Measurements from ENCODE around the gene TES.

Gene TES

DNA sequence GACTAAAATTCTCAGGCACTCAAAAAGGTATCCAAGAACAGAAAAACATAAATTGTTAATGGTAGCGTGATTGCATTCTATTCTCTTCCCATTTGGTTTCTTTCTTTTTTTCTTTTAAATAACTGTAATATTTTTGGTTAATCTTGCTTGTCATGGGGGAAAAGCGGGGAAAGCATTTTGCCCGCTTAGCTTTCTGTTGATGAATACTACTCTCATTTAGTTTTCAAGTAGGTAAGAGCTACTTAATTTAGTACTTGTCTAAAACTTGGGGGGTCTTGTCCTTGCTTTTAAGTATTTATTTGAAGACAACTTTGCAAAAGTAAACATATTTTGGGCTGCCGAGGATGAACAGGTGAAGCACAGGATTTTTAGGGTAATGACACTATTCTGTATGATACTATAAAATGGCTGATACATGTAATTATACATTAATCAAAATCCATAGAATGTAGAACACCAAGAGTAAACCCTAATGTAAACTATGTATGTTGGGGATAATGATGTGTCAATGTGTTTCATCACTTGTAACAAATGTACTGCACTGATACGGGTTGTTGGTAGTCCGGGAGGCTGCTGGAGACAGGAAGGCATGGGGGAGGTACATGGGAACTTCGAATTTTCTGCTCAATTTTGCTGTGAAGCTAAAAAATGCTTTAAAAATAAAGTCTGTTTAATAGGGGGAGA, 1.7 kb downstream of the TES start:
- H3K36me3 ChIP-seq (replicated peaks in 1 of 2; ENCODE audit: control insufficient read depth in 2 of 2, insufficient read depth in 2 of 2, low read length in 2 of 2) = no peaks in the 10 kb centered on the region
- peak overlapping the region; percentile 99 for H2AFZ ChIP-seq (ENCODE audit: low read length)
- no peaks in the 10 kb centered on the region for H3K79me1 ChIP-seq (ENCODE audit: low read depth, low read length)
- H3K4ac ChIP-seq (ENCODE audit: low read length) = no peak overlapping the region
- H3K4me3 ChIP-seq (ENCODE audit: low read length in 2 of 2) = peak overlapping the region in 1 of 2 donors; percentile 76
- no peak overlapping the region for H2AK5ac ChIP-seq (ENCODE audit: low read depth, low read length)
- no peak overlapping the region for H2BK15ac ChIP-seq (ENCODE audit: low read length)
- peaks cover 0 to 22% (median 12%) of the 10 kb centered on the region in 3 experiments for H3K27me3 ChIP-seq (ENCODE audit: control insufficient read depth in 3 of 3, insufficient read depth in 3 of 3, low read depth in 1 of 3, low read length in 3 of 3)
- no peak overlapping the region for H3K9ac ChIP-seq (ENCODE audit: low read depth, low read length, poor library complexity)
- H2BK5ac ChIP-seq (ENCODE audit: low read length) = no peak overlapping the region
- no peak overlapping the region for H3K18ac ChIP-seq (ENCODE audit: low read length)
- peaks cover 0 to 3% of the 10 kb centered on the region in 2 donors for H3K4me1 ChIP-seq (ENCODE audit: control insufficient read depth in 2 of 2, insufficient read depth in 1 of 2, low read depth in 1 of 2, low read length in 2 of 2)
- no peak overlapping the region for H2BK12ac ChIP-seq (ENCODE audit: low read length)
- DNase-seq (ENCODE audit: low spot score) = no peak
- H2BK120ac ChIP-seq (ENCODE audit: low read depth, low read length) = no peak overlapping the region
- no peak overlapping the region for H3K27ac ChIP-seq (replicated peaks; ENCODE audit: low read length)
- no peaks in the 10 kb centered on the region for H3K9me3 ChIP-seq (replicated peaks in 1 of 2; ENCODE audit: control insufficient read depth in 2 of 2, insufficient read depth in 1 of 2, low read depth in 1 of 2, low read length in 2 of 2)
- H3K23ac ChIP-seq (ENCODE audit: low read depth, low read length, poor library complexity) = no peak overlapping the region
- no peak overlapping the region for H4K8ac ChIP-seq (ENCODE audit: low read depth, low read length)
- H3K14ac ChIP-seq (ENCODE audit: low read length) = no peak overlapping the region
- no CpG with 5 or more reads among the region's 7 CpGs for WGBS, 2 donors (ENCODE audit: extremely low coverage in 2 of 2, insufficient read length in 2 of 2, insufficient replicate concordance in 1 of 2)
- no peak overlapping the region for H3K4me2 ChIP-seq (ENCODE audit: insufficient read depth, low read length, poor library complexity, severe bottlenecking)
- H4K91ac ChIP-seq (ENCODE audit: low read depth, low read length, poor library complexity) = no peak overlapping the region

DNA sequence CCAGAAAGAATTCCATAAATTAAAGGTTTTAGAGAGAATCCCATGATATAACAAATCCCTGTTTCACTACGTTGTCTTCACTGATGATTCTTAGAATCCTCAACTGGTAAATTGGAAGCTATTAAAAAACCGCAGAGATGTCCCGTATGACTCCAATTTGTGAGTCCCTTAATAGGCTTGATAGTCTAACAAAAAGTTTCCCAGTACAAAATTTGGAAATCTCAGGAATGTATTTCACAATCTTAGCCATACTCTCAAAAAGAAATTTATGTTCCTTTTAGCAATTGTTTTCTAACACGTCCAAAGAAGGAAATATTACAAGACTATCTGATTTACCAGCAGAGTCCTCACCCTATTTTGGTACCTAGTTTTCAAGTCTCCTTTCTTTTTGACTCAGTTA, 2.5 kb downstream of the TES start:
- Histone ChIP-seq H2AK5ac (ENCODE audit: low read depth, low read length) (no peak overlapping the region), H2BK12ac (ENCODE audit: low read length) (no peak overlapping the region), H3K79me1 (ENCODE audit: low read depth, low read length) (no peaks in the 10 kb centered on the region), H3K27ac (replicated peaks; ENCODE audit: low read length) (no peak overlapping the region), H3K4me1 (ENCODE audit: control insufficient read depth in 2 of 2, insufficient read depth in 1 of 2, low read depth in 1 of 2, low read length in 2 of 2) (peaks cover 0 to 3% of the 10 kb centered on the region in 2 donors), H4K91ac (ENCODE audit: low read depth, low read length, poor library complexity) (no peak overlapping the region), H2BK120ac (ENCODE audit: low read depth, low read length) (no peak overlapping the region), H3K27me3 (ENCODE audit: control insufficient read depth in 3 of 3, insufficient read depth in 3 of 3, low read depth in 1 of 3, low read length in 3 of 3) (peaks cover 0 to 15% (median 12%) of the 10 kb centered on the region in 3 experiments), H4K8ac (ENCODE audit: low read depth, low read length) (no peak overlapping the region), H3K14ac (ENCODE audit: low read length) (no peak overlapping the region), H3K9ac (ENCODE audit: low read depth, low read length, poor library complexity) (no peak overlapping the region), H3K23ac (ENCODE audit: low read depth, low read length, poor library complexity) (no peak overlapping the region), H2BK5ac (ENCODE audit: low read length) (no peak overlapping the region), H2BK15ac (ENCODE audit: low read length) (no peak overlapping the region), H3K4ac (ENCODE audit: low read length) (no peak overlapping the region), H3K36me3 (replicated peaks in 1 of 2; ENCODE audit: control insufficient read depth in 2 of 2, insufficient read depth in 2 of 2, low read length in 2 of 2) (no peaks in the 10 kb centered on the region), H2AFZ (ENCODE audit: low read length) (no peak overlapping the region), H3K9me3 (replicated peaks in 1 of 2; ENCODE audit: control insufficient read depth in 2 of 2, insufficient read depth in 1 of 2, low read depth in 1 of 2, low read length in 2 of 2) (no peaks in the 10 kb centered on the region), H3K18ac (ENCODE audit: low read length) (no peak overlapping the region), H3K4me3 (ENCODE audit: low read length in 2 of 2) (no peak overlapping the region), H3K4me2 (ENCODE audit: insufficient read depth, low read length, poor library complexity, severe bottlenecking) (no peak overlapping the region)
- DNase-seq (ENCODE audit: low spot score) = no peak
- WGBS, 2 donors (ENCODE audit: extremely low coverage in 2 of 2, insufficient read length in 2 of 2, insufficient replicate concordance in 1 of 2) = no CpG with 5 or more reads among the region's 4 CpGs

DNA sequence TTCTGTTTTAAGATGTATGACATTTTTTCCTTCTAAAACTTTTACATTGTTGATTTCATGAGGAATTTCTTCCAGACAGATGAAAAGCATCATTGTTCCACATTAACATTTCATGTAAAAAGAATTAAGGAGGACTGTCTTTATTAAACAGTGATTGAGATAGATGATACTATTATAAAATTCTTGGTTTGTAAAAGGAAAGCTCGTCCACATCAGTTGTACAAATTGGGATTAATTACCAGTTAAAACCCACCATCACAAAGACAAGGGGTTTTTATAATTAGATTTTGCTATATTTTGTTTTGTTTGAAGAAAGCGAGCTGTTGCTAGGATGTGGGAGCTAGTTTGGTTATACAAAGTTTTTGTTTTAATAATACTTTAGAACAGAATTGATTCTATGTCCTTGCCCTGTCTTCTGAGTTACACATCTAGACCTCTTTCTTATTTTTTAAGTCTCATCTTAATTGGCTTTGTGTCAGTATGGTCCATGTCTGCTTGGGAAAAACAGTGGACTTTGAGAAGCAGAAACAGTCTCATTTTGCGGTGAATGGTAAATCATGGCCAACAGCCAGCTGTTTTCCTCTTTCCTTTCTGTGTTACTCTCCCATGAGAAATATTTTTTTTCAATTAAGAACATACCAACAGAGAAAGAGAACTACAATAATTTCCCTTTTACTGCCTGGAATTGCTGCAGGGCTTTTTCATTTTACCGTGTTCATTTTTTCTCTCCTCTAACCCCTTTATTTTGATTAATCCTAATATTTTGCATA, 3.2 kb downstream of the TES start:
- peaks cover 0 to 3% of the 10 kb centered on the region in 2 donors for H3K4me1 ChIP-seq (ENCODE audit: control insufficient read depth in 2 of 2, insufficient read depth in 1 of 2, low read depth in 1 of 2, low read length in 2 of 2)
- peaks cover 0 to 14% (median 8%) of the 10 kb centered on the region in 3 experiments for H3K27me3 ChIP-seq (ENCODE audit: control insufficient read depth in 3 of 3, insufficient read depth in 3 of 3, low read depth in 1 of 3, low read length in 3 of 3)
- no peak for DNase-seq (ENCODE audit: low spot score)
- no peak overlapping the region for H4K91ac ChIP-seq (ENCODE audit: low read depth, low read length, poor library complexity)
- no peak overlapping the region for H3K9ac ChIP-seq (ENCODE audit: low read depth, low read length, poor library complexity)
- H3K18ac ChIP-seq (ENCODE audit: low read length) = no peak overlapping the region
- no peaks in the 10 kb centered on the region for H3K9me3 ChIP-seq (replicated peaks in 1 of 2; ENCODE audit: control insufficient read depth in 2 of 2, insufficient read depth in 1 of 2, low read depth in 1 of 2, low read length in 2 of 2)
- no peak overlapping the region for H3K4me3 ChIP-seq (ENCODE audit: low read length in 2 of 2)
- H3K36me3 ChIP-seq (replicated peaks in 1 of 2; ENCODE audit: control insufficient read depth in 2 of 2, insufficient read depth in 2 of 2, low read length in 2 of 2) = no peaks in the 10 kb centered on the region
- H3K27ac ChIP-seq (replicated peaks; ENCODE audit: low read length) = no peak overlapping the region
- no peaks in the 10 kb centered on the region for H3K79me1 ChIP-seq (ENCODE audit: low read depth, low read length)
- no CpG with 5 or more reads among the region's 4 CpGs for WGBS, 2 donors (ENCODE audit: extremely low coverage in 2 of 2, insufficient read length in 2 of 2, insufficient replicate concordance in 1 of 2)
- no peak overlapping the region for H2BK120ac ChIP-seq (ENCODE audit: low read depth, low read length)
- no peak overlapping the region for H2AFZ ChIP-seq (ENCODE audit: low read length)
- H3K4ac ChIP-seq (ENCODE audit: low read length) = no peak overlapping the region
- no peak overlapping the region for H3K4me2 ChIP-seq (ENCODE audit: insufficient read depth, low read length, poor library complexity, severe bottlenecking)
- no peak overlapping the region for H2BK12ac ChIP-seq (ENCODE audit: low read length)
- no peak overlapping the region for H2AK5ac ChIP-seq (ENCODE audit: low read depth, low read length)
- H3K23ac ChIP-seq (ENCODE audit: low read depth, low read length, poor library complexity) = no peak overlapping the region
- H2BK15ac ChIP-seq (ENCODE audit: low read length) = no peak overlapping the region
- H4K8ac ChIP-seq (ENCODE audit: low read depth, low read length) = no peak overlapping the region
- no peak overlapping the region for H3K14ac ChIP-seq (ENCODE audit: low read length)
- H2BK5ac ChIP-seq (ENCODE audit: low read length) = no peak overlapping the region

DNA sequence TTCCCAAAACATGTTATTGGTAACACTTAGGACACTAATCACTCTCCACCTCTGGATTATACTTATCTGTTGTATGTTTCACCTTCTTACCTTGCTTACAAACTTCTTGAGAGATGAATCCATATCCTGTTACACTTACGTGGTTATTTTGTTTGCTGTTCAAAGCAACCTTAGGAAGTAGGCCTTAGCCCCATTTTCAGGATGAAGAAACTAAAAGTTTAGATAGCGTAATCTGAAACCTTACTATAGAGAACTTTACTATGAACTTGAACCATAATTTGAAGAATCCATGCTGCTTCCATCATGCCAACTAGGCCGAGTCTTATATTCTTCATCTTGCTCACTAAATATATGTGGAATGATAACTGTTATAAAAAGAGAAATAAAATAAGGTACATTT, 4.6 kb downstream of the TES start:
- no peak overlapping the region for H2BK15ac ChIP-seq (ENCODE audit: low read length)
- no peak overlapping the region for H4K8ac ChIP-seq (ENCODE audit: low read depth, low read length)
- no peak overlapping the region for H2AK5ac ChIP-seq (ENCODE audit: low read depth, low read length)
- no peak overlapping the region for H3K23ac ChIP-seq (ENCODE audit: low read depth, low read length, poor library complexity)
- H3K9me3 ChIP-seq (replicated peaks in 1 of 2; ENCODE audit: control insufficient read depth in 2 of 2, insufficient read depth in 1 of 2, low read depth in 1 of 2, low read length in 2 of 2) = no peaks in the 10 kb centered on the region
- no peak overlapping the region for H2AFZ ChIP-seq (ENCODE audit: low read length)
- H3K9ac ChIP-seq (ENCODE audit: low read depth, low read length, poor library complexity) = no peak overlapping the region
- WGBS, 2 donors (ENCODE audit: extremely low coverage in 2 of 2, insufficient read length in 2 of 2, insufficient replicate concordance in 1 of 2) = no CpG with 5 or more reads among the region's 3 CpGs
- H2BK120ac ChIP-seq (ENCODE audit: low read depth, low read length) = no peak overlapping the region
- no peaks in the 10 kb centered on the region for H3K79me1 ChIP-seq (ENCODE audit: low read depth, low read length)
- H3K4me2 ChIP-seq (ENCODE audit: insufficient read depth, low read length, poor library complexity, severe bottlenecking) = no peak overlapping the region
- H3K14ac ChIP-seq (ENCODE audit: low read length) = no peak overlapping the region
- no peak overlapping the region for H3K4me3 ChIP-seq (ENCODE audit: low read length in 2 of 2)
- no peak for DNase-seq (ENCODE audit: low spot score)
- peaks cover 0 to 14% (median 0%) of the 10 kb centered on the region in 3 experiments for H3K27me3 ChIP-seq (ENCODE audit: control insufficient read depth in 3 of 3, insufficient read depth in 3 of 3, low read depth in 1 of 3, low read length in 3 of 3)
- H2BK5ac ChIP-seq (ENCODE audit: low read length) = no peak overlapping the region
- H3K36me3 ChIP-seq (replicated peaks in 1 of 2; ENCODE audit: control insufficient read depth in 2 of 2, insufficient read depth in 2 of 2, low read length in 2 of 2) = no peaks in the 10 kb centered on the region
- H3K4me1 ChIP-seq (ENCODE audit: control insufficient read depth in 2 of 2, insufficient read depth in 1 of 2, low read depth in 1 of 2, low read length in 2 of 2) = peaks cover 0 to 3% of the 10 kb centered on the region in 2 donors
- H2BK12ac ChIP-seq (ENCODE audit: low read length) = no peak overlapping the region
- no peak overlapping the region for H3K27ac ChIP-seq (replicated peaks; ENCODE audit: low read length)
- no peak overlapping the region for H4K91ac ChIP-seq (ENCODE audit: low read depth, low read length, poor library complexity)
- no peak overlapping the region for H3K4ac ChIP-seq (ENCODE audit: low read length)
- H3K18ac ChIP-seq (ENCODE audit: low read length) = no peak overlapping the region

Measured in neuronal stem cell (in vitro differentiated cells).